Activated naive CD4-positive, alpha-beta T cell treated with anti-CD3 and anti-CD28 coated beads, Interleukin-2, amount 50 U/mL, for 16 hours (primary cell): ENCODE results near the gene TCN1.
A peak's percentile ranks its signal among the peaks of the same experiment; 100 is the strongest.
"Not testable (repeated sequence)": the region's sequence is repeated elsewhere in the genome, so short reads cannot be mapped to it uniquely, and the experiment has no call there.

Source experiments
- DNase-seq: peaks from one replicate; pipeline ENCODE4 v3.0.0-alpha.2; 2020

Gene TCN1

DNA sequence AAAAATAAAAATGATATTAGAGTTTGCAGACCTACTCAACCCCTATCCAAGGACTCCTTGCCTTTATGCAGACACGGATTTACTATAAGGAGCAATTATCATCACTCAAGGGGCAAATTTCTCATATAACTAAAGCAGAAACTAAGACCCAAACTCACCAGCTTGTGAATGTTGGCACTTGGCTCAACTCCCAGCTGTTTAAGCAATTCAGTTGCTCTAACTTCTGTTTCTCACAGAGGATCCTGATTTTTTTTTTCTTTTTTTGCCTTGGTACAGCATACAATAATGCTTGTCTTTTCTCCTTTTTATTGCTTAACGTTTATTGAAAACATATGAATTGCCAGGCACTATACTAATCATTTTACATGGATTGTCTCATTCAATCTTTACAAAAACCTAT, 11.4 kb downstream of the TCN1 start:
- DNase-seq = no peak

DNA sequence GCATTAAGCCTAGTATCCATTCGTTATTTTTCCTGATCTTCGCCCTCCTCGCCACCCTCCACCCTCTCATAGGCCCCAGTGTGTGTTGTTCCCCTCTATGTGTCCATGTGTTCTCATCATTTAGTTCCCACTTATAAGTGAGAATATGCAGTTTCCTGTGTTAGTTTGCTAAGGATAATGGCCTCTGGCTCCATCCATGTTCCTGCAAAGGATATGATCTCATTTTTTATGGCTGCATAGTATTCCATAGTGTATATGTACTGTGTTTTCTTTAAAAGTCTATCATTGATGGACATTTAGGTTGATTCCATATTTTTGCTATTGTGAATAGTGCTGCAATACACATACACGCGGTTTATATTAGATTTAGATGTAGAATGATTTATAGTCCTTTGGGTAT, 14.9 kb downstream of the TCN1 start:
- not testable (repeated sequence) for DNase-seq

DNA sequence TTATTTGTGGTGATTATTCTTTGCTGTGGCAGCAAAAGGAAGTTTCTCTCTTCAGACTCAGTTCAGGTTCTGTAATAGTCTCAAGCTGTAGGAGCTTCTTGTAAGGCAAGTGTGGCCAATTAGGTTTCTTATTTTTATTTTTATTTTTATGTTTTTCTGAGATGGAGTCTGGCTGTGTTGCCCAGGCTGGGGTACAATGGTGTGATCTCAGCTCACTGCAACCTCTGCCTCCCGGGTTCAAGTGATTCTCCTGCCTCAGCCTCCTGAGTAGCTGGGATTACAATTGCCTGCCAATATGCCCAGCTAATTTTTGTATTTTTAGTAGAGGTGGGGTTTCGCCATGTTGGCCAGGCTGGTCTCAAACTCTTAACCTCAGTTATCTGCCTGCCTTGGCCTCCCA, 16.7 kb downstream of the TCN1 start:
- DNase-seq = not testable (repeated sequence)

DNA sequence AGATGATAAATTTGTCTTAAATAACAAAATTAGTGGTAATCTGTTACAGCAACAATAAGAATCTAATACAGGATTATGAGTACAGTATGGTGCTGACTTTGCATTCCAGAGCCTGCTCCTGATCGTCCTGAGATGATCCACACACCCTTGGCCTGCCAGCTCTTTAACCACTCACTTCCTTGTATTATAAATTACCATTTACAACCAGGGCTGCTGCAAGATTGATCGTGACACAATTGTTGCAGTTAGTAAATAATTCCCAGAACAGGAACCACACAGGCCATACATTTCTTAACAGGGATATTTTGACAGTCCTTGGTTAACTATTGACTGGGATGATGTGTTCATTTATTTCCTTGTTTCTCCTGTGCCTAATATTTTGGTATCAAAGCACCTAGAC, 17.2 kb downstream of the TCN1 start:
- DNase-seq = no peak

DNA sequence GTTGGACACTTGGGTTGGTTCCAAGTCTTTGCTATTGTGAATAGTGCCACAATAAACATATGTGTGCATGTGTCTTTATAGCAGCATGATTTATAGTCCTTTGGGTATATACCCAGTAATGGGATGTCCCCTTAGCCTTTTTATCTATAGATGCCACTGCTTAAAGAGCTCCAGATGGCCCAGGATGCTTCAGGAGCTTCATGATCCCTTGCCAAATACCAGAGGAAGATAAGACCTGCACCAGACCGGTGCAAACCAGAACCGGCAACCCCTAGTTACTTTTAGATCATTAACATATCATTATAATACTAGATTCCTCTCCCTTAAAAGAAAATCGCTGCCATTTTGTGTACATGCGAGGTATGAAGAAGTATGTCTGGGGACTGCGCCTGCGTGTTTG, 17.8 kb downstream of the TCN1 start:
- not testable (repeated sequence) for DNase-seq

DNA sequence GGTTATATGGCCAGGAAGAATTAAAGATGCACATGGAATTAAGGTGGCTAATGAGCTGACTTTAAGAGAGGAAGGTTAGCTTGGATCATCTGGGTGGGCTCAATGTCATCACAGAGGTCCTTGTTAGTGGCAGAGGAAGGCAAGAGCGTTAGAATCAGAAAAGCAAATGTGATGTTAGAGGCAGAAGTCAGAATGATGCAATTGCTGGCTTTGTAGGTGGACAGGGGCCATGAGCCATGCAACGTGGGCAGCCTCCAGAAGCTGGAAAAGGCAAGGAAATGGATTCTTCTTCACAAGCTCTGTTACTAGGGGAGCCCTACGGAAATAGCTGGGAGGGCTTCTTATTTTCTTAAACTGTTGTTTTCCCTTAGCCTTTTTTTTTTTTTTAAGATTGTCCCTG, 18.7 kb downstream of the TCN1 start:
- DNase-seq = no peak

DNA sequence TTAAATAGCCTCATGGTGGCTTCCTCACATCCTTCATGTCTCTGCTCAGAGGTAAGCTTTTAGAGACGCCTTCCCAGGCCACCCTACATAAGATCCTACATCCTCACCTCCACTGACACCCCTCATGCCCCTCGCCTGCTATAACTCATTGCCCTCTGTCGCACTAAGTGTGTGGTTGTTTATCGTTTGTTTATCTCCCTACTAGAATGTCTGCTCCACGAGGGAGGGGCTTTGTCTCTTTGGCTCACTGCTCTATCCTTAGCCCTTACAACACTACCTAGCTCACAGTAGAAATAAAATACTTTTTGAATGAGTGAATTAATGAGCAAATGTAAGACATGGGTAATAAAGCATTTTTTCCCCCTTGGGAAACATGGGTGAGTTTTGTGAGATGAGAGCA, 19.7 kb downstream of the TCN1 start:
- no peak for DNase-seq

DNA sequence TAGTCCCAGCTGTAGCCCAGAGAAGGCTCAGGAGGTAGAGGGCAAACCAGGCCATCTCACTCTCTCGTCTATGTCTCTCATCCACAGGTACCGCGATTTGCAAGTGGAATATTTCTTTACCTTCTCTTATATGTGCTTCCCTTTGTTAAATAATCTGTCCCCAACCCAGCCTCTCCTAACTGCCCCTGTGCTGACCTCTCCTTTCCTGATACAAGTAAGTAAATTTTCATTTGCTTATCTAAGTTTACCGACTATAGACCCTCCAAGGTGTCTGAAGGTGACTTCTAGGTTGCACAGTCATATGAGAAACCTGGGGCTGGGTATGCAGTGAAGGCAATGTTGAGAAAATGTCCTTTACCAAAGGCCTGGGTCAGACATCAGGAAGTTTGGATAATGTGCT, 20.9 kb downstream of the TCN1 start, which contains the start of gene CBLIF:
Gene CBLIF, minus strand, starts transcription at position 101 of the 400 bp plus-strand sequence. Its CDS starts 46 bp downstream, at position 55.
- DNase-seq = no peak

DNA sequence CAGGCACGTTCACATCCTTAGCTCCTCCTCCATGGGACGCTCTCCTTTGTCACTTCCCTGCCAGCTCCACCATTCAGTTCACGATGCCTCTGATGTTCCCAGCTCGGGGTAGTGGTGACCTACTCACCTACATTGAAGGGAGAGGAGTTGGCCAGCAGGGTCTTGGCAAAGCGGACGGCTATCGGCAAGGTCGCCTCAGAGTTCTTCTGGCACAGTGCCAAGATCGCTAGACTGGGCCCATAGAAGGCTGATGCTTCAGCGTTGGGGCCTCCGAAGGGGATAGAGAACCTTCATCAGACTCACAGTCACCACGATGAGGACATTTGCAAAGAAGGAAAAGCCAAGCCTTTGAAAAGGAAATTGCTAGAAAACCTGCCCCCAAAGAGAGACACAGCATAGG, 24.0 kb downstream of the TCN1 start:
- no peak for DNase-seq

DNA sequence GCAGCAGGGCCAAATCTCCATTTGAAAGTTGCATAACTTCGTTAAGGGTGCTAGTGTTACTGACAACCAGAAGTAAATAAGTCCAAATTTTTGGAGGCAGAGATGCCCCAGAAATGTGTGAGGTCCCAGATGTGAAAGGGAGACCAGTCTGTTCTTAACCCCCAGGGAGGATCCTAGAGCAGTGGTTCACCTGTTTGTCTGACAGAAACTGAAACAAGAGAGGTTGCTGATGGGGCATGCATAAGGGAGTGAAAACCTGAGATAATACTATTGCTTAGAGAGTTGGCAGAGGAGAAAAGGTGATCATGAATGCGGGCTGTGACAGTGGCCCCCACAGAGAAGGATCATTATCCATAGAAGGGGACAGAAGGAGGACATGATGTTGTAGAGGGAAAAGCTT, 24.8 kb downstream of the TCN1 start:
- no peak for DNase-seq

DNA sequence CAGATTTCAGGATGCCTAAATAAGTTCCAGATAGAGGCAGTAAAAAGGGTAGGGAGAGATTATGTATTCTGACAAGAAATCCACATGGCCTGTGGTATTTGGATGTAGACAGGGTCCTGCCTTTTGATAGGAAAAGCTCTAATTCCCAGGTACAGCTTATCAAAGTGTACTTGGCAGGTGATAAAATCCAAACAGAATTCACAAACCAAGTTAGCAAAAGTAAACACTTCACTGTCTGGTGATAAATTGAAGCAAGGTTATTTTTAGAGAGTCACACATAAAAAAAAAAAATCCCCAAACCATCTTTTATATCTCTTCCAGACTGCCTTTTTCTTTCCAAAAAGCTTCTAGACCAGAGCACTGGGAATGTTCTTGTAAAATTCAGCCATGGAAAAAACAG, 26.7 kb downstream of the TCN1 start:
- no peak for DNase-seq

DNA sequence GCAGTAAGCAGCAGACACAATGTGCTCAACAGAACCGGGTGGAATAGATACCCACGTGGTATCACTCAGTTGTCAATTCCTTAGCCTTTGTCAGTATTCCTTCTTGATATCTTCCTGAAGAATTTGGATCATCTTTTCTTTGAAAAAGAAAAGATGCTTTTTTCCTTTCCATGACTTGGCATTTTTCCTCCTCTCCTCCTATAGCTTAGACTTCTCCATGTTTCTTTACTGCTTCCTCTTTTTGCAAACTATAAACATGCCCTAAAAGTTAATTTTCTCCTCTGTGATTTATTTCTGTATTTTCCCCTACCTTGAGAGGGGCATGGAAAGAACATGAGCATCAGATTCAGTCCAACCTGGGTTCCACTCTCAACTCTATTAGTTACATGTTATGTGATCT, 32.7 kb downstream of the TCN1 start:
- DNase-seq = no peak

DNA sequence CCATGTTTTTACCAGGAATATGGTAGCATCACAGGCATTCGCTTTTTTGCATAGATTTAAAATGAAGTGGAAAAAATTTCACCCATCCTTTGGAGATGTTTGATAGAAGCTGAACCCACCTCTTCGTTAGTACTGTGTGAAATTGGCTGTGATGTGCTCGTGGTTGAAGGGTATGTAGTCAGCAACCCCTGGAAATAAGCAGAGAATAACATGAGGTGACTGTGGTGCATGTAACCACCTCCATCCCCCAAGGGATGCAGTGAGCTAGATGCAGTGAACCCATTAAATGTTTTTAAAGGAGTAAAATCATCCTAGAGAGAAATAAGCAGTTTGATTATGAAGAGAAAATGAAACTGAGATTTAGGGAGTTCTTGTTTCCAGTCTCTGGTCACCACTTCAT, 36.9 kb downstream of the TCN1 start:
- no peak for DNase-seq

DNA sequence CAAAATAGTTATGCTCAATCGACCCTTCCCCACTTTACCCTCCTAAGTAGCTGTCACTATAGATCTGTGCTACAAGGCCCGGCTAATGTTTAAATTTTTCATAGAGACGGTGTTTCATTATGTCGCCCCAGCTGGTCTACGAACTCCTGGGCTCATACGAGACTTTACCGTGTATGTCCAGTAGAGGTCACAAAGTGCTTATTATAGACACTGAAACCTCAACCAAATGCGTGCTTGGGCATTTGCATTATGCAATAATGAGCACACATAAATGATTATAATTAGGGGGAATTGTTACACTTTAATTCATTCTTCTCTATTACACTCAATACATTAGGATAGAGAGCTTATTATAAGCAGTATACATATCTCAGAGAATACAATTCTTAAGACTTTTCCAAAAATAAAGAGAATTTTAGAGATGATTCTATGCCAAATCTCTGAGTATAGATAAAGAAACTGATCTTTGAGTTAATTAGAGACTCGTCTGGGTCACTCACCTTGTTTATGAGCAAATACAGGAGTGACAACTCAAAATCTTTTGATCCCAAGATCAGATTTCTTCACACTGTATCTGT, 43.2 kb downstream of the TCN1 start:
- DNase-seq = no peak

DNA sequence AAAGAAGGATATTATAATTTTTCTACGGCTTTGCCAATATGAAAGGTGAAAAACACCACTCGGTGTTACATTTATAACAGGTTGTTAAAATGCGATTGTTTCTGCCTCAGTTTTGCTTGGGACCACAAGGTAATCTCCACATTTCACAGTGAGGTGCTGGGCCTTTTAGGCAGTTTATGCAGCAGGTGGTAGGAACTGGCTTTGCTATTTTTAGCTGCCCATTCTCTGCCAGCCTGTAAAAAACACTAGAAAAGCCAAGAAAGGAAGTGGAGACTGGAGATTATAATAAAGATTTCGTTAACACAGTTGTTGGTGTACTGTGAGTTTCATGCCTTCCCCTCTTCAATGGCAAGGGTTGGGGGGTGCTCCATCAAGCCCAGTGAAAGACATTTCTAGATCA, 47.7 kb downstream of the TCN1 start:
- no peak for DNase-seq

DNA sequence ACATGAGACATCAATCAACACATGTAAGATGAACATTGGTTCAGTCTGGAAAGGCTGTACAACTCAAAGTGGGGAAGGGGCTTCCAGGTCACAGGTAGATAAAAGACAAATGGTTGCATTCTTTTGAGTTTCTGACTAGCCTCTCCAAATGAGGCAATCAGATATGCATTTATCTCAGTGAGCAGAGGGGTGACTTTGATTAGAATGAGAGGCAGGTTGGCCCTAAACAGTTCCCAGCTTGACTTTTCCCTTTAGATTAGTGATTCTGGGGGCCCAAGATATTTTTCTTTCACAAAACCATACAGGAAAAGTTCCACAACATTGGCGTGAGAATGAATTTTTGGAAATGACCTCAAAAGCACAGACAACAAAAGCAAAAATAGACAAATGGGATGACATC, 49.9 kb downstream of the TCN1 start:
- DNase-seq = not testable (repeated sequence)

DNA sequence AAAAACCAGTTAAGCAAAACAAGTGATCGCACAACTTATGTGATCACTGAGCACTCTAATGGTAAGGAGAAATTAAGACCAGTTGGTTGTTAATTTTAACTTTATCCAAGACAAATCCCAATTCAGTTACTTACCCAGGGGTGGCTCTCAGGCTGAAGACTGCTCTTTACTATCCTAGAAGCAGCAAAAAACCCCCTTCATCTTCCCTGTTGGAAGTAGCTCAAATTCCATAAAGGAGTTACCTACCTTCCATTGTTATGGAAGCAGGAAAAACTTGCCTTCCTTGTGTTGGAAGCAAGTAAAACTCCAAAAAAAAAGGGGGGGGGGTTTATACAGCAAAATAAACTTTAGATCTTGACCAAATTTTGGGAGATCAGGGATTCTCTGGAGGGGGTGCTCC, 50.5 kb downstream of the TCN1 start:
- no peak for DNase-seq

DNA sequence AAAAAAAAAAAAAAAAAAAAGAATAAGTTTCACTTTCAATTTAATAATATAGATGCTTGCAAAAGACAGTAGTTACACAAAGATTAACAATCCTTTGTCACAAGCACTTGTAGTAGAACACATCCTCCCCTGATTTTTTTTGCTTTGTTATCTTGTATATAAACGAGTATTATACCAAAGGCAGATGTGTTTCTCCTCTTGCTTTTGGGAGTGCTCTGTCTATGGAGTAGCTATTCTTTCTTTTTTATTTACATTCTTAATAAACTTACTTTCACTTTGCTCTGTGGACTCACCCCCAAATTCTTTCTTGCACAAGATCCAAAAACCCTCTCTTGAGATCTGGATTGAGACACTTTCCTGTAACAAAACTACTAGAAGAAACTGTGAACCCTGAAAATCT, 52.3 kb downstream of the TCN1 start:
- DNase-seq = no peak

DNA sequence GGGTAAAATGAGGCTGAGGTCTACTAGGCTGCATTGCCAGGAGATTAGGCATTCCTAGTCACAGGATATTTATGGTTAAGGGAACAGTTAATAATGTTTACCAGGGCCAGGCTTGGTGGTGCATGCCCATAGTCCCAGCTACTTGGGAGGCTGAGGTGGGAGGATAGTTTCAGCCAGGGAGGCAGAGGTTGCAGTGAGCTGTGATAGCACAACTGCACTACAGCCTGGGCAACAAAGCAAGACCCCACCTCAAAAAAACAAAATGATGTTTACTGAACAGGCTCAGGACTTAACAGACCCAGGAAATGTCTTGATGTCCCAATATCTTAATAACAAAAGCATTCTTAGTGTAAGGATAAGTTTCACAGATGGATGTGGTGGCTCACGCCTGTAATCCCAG, 52.9 kb downstream of the TCN1 start:
- DNase-seq = no peak

DNA sequence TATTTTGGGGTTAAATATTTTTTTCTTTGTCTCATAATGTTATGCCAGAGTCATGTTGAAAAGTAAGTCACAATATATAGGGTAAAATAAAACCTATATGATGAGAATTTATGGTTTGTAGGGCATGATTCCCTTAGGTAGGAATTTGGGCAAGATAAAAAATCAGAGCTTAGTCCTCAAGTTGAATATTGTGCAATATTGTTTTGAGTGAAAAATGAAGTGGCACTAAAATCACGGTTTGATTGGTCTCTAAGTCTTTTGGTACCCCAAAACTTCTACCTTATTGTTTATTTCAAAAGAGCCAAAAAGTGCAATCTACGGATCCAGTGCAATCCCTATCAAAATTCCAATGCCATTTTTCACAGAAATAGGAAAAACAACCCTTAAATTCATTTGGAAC, 54.1 kb downstream of the TCN1 start:
- DNase-seq = no peak

DNA sequence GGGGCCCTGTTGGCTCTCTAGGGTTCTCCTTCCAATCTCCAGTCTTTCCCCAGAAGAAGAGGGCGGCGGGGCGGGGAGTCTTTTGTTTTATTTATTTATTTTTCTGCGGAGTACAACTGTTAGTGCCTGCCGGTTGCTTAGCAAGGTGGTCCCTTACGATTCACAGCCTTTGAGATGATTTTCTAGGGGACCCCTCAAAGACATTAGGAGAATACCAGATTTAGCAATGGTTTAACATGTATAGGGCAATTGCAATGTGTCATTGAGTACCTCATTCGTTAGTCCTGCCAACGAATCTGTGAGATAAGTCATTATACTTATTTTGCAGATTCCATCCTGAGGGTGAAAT, 55.4 kb downstream of the TCN1 start:
- DNase-seq = no peak

DNA sequence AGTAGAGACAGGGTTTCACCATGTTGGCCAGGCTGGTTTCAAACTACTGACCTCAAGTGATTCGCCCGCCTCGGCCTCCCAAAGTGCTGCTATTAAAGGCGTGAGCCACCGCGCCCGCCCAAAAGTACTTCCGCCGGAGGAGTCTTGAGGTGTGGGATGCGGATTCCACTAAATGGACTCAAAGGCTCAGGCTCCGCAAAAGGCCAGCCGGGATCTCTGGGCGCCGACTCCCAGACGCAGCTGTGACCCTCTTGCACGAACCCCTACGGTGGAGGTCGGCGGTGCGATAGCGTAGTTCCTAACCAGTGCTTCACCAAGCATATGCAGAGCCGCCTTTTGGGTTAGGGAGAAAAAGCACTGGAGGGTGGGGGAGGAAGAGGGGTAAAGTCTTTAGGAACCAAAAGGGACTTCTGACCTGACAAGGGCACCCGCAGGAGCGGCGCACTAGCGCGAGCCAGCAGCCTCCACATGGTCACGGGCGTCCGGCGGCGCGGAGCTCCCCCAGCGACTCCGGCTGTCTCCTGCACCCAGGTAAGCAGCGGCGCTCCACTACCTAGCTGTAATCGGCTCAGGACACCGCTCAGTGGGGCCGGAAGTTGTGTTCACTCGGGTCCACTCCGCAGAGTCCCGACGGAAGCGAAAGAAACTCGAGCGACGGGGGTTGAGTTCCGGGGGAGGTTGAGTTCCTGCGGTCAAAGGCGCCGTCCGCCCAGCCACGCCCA, 55.9 kb downstream of the TCN1 start, which contains the start of gene MRPL16:
Gene MRPL16, minus strand, starts transcription at position 590 of the 722 bp plus-strand sequence. Its CDS starts 120 bp downstream, at position 470.
- DNase-seq = peak; percentile 86

DNA sequence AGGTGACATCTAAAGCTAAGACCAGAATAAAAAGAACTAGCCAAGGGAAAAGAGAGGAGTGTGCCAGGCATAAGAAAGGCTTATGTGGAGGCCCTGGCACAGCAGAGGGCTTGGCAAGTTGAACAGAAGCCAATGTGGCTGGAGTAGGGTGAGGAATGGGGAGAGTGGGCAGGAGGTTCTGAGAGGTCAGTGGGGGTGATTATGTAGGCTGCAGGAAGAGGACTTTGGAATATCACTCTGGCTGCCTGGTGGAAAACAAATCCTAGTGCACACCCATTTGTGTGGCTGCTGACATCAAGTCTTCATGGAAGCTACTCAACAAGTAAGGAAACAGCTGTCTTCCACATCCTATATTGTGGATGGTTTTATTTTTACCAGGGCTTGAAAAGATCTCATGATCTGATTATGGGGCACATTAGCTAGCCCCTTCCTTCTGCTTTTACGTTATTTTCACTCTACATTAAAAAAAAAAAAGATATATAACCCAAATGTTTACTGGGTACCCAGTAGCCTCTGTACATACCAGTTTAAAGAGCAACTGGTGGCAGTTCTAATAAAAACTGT, 59.2 kb downstream of the TCN1 start:
- DNase-seq = no peak

DNA sequence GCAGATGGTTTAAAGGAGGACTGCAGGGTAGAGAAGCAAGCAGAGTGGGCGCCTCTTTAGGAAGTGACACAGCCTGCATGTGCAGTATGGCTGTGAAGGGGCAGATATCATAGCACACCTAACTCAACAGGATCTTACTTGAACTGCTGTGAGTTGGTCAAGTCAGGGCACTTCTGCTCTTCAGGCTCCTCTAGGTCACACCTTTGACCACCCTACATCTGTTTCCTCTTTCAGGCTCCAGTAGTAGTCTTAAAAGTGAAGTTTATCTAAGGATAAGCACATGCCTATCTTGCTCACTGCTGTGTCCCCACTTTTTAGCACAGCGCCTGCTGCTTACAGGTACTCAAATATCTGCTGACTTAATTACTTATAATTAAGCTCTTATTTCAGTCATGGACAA, 62.2 kb downstream of the TCN1 start:
- DNase-seq = no peak
